Stimulated activated CD4-positive, alpha-beta T cell treated with anti-CD3 and anti-CD28 coated beads, Interleukin-4, amount 100 ng/mL, for 48 hours (primary cell): ENCODE data around the gene C2orf92.

Source experiments
- DNase-seq, 2 donors: peaks; one replicate each; pipeline ENCODE4 v3.0.0-alpha.2; 2020; ENCODE audit warnings: low read depth in 2 of 2

Gene C2orf92

GRCh38 chr2:97745474-97746174, 76.1 kb downstream of the C2orf92 start:
- DNase-seq, result peak; percentile 41 to 42

- DNase-seq, result no peak
Observed at GRCh38 chr2:97747285-97747684, 77.8 kb downstream of the C2orf92 start.

- DNase-seq, result no peak
Observed at GRCh38 chr2:97747716-97748115, 78.2 kb downstream of the C2orf92 start.

- no peak for DNase-seq
Observed at GRCh38 chr2:97749581-97749980, 80.1 kb downstream of the C2orf92 start.

- DNase-seq, result no peak
Observed at GRCh38 chr2:97750017-97750416, 80.5 kb downstream of the C2orf92 start.

GRCh38 chr2:97751752-97752151, 82.2 kb downstream of the C2orf92 start:
- no peak for DNase-seq
